IPS-NIHi7 (cell line): ENCODE data around the gene NDUFC1.

Experiments used
- DNase-seq: peaks from one replicate; pipeline ENCODE4 v3.0.0; 2012; ENCODE audit warnings: mixed read lengths; ENCODE audit errors: extremely low spot score

Gene NDUFC1

GRCh38 chr4:139247241-139247640, 55.0 kb downstream of the NDUFC1 start:
- DNase-seq: no peak

- no peak for DNase-seq
These were observed 56.1 kb downstream of the NDUFC1 start for GRCh38 chr4:139246166-139246565.

- no peak for DNase-seq
These were observed 56.7 kb downstream of the NDUFC1 start for GRCh38 chr4:139245590-139245989.

- no peak for DNase-seq
These were observed 58.6 kb downstream of the NDUFC1 start for GRCh38 chr4:139243448-139244365.

GRCh38 chr4:139242511-139243051, 59.7 kb downstream of the NDUFC1 start:
- no peak for DNase-seq

- DNase-seq: peak; percentile 11
These were observed 60.5 kb downstream of the NDUFC1 start for GRCh38 chr4:139241784-139242151.

- peak; percentile 21 for DNase-seq
These were observed 61.0 kb downstream of the NDUFC1 start for GRCh38 chr4:139241086-139241783.
